SK-N-SH (cell line): Measurements from ENCODE around the gene LARGE1. TPM values are rescaled to one million over a fixed set of nuclear protein-coding genes. Genes with fewer than 3 reads are reported as not detected.

Source experiments
- CTCF ChIA-PET: fragments of 300-600, 350-600 bp; formaldehyde crosslinking; extraction: SDS; loops from one replicate; lab custom pipeline; 2021; lab: Yijun Ruan, JAX
- POLR2A ChIA-PET: fragments of 350-600 bp; sonication (Branson Sonifier 250); formaldehyde crosslinking; extraction: SDS; loops from one replicate; lab custom pipeline; 2020; ENCODE audit warnings: antibody characterized with exemption, inconsistent platforms; lab: Yijun Ruan, JAX
- DNase-seq: peaks from one replicate; pipeline ENCODE4 v3.0.0; 2012
- H2AFZ ChIP-seq: fragments of 200-600 bp; sonication (generic); 2 replicates; pipeline ENCODE4 v1.8.1; 2016; ENCODE audit warnings: antibody characterized with exemption, mild to moderate bottlenecking, low read depth
- H3F3A ChIP-seq: fragments of 200-600 bp; sonication (generic); replicated peaks from 2 replicates; pipeline ENCODE3; 2016; ENCODE audit warnings: antibody characterized with exemption, mild to moderate bottlenecking; ENCODE audit not compliant: insufficient read depth
- H3K27ac ChIP-seq, 2 experiments: fragments of 200-500 bp in 1 of 2; fragments of 200-600 bp in 1 of 2; sonication (Bioruptor generic) in 1 of 2; sonication (generic), shearing (Covaris generic) in 1 of 2; 2 replicates each; pipeline versions ENCODE4 v1.5.1 to v1.6.1; 2014 to 2016; ENCODE audit warnings: low read depth in 2 of 2, inconsistent platforms in 1 of 2, low read length in 1 of 2, mild to moderate bottlenecking in 1 of 2, mixed read lengths in 1 of 2
- H3K27me3 ChIP-seq: fragments of 200-600 bp; sonication (generic), shearing (Covaris generic); 2 replicates; pipeline ENCODE4 v1.6.1; 2016; ENCODE audit warnings: mixed run types; ENCODE audit not compliant: insufficient read depth
- H3K36me3 ChIP-seq, 2 experiments: fragments of 200-500 bp in 1 of 2; fragments of 200-600 bp in 1 of 2; sonication (Bioruptor generic) in 1 of 2; sonication (generic) in 1 of 2; replicated peaks in 1 of 2; 2 replicates each; pipeline versions ENCODE3 to v1.5.1; 2014 to 2016; ENCODE audit warnings: low read length in 1 of 2, mild to moderate bottlenecking in 1 of 2; ENCODE audit not compliant: insufficient read depth in 2 of 2, control insufficient read depth in 1 of 2
- H3K4me1 ChIP-seq, 2 experiments: fragments of 200-500 bp in 1 of 2; fragments of 200-600 bp in 1 of 2; sonication (Bioruptor generic) in 1 of 2; sonication (generic), shearing (Covaris generic) in 1 of 2; 2 replicates each; pipeline versions ENCODE4 v1.5.1 to v1.6.1; 2014 to 2016; ENCODE audit warnings: low read depth in 1 of 2, low read length in 1 of 2, mixed run types in 1 of 2; ENCODE audit not compliant: insufficient read depth in 2 of 2, control insufficient read depth in 1 of 2
- H3K4me2 ChIP-seq: fragments of 200-600 bp; sonication (generic), shearing (Covaris generic); 2 replicates; pipeline ENCODE4 v1.6.1; 2017; ENCODE audit warnings: mixed run types
- H3K4me3 ChIP-seq, 2 experiments: fragments of 200-500 bp in 1 of 2; fragments of 200-600 bp in 1 of 2; sonication (Bioruptor generic) in 1 of 2; sonication (generic), shearing (Covaris generic) in 1 of 2; 2 replicates each; pipeline versions ENCODE4 v1.5.1 to v1.8.1; 2014 to 2016; ENCODE audit warnings: low read depth in 2 of 2, inconsistent platforms in 1 of 2, low read length in 1 of 2, mild to moderate bottlenecking in 1 of 2, mixed read lengths in 1 of 2, moderate library complexity in 1 of 2
- H3K79me2 ChIP-seq: fragments of 200-600 bp; sonication (generic); 2 replicates; pipeline ENCODE4 v1.8.1; 2017; ENCODE audit warnings: mild to moderate bottlenecking; ENCODE audit not compliant: insufficient read depth
- H3K9ac ChIP-seq: fragments of 200-600 bp; sonication (generic); 2 replicates; pipeline ENCODE4 v1.6.1; 2017; ENCODE audit warnings: mixed run types
- H3K9me2 ChIP-seq: fragments of 200-600 bp; sonication (generic); 2 replicates; pipeline ENCODE4 v1.6.1; 2017; ENCODE audit warnings: mixed run types
- H3K9me3 ChIP-seq: fragments of 200-600 bp; sonication (generic); 2 replicates; pipeline ENCODE4 v1.6.1; 2017; ENCODE audit warnings: mixed run types, mild to moderate bottlenecking, moderate library complexity
- H4K20me1 ChIP-seq: fragments of 200-600 bp; sonication (generic); 2 replicates; pipeline ENCODE4 v1.6.1; 2017; ENCODE audit warnings: mild to moderate bottlenecking, mixed run types; ENCODE audit not compliant: insufficient read depth
- CTCF ChIP-seq: fragments of 200-600 bp; sonication (generic); IDR thresholded peaks from 2 replicates; pipeline ENCODE4 v1.6.1; 2017; ENCODE audit warnings: antibody characterized with exemption, mild to moderate bottlenecking, moderate library complexity
- EP300 ChIP-seq, 2 experiments: IDR thresholded peaks; 2 replicates each; pipeline versions ENCODE4 v1.4.0 to v1.6.1; 2012; ENCODE audit warnings: borderline replicate concordance in 1 of 2, low read depth in 1 of 2, low read length in 1 of 2
- FOXJ3 ChIP-seq: sonication (generic); formaldehyde crosslinking; IDR thresholded peaks from 2 replicates; pipeline ENCODE4 v1.5.1; 2020; ENCODE audit warnings: mild to moderate bottlenecking, missing genetic modification reagents
- FOXM1 ChIP-seq: IDR thresholded peaks from 2 replicates; pipeline ENCODE4 v1.4.0; 2012; ENCODE audit warnings: low read depth, mild to moderate bottlenecking
- GABPA ChIP-seq: IDR thresholded peaks from 2 replicates; pipeline ENCODE4 v1.4.0; 2012; ENCODE audit warnings: low read depth, mild to moderate bottlenecking
- GATA2 ChIP-seq: sonication (generic); formaldehyde crosslinking; IDR thresholded peaks from 2 replicates; pipeline ENCODE4 v1.5.0; 2020; ENCODE audit warnings: mild to moderate bottlenecking, missing genetic modification reagents
- IRF3 ChIP-seq: fragments of 150-350 bp; IDR thresholded peaks from 2 replicates; pipeline ENCODE4 v1.6.1; 2016; ENCODE audit warnings: mild to moderate bottlenecking, low read depth, low read length
- JUND ChIP-seq: IDR thresholded peaks from 2 replicates; pipeline ENCODE4 v1.4.0; 2012
- MAX ChIP-seq: IDR thresholded peaks from 2 replicates; pipeline ENCODE4 v1.4.0; 2012; ENCODE audit warnings: low read depth
- MEF2A ChIP-seq: IDR thresholded peaks from 2 replicates; pipeline ENCODE4 v1.4.0; 2012; ENCODE audit warnings: low read depth, borderline replicate concordance
- MXI1 ChIP-seq: IDR thresholded peaks from 2 replicates; pipeline ENCODE4 v1.6.1; 2012; ENCODE audit warnings: mild to moderate bottlenecking, low read depth, low read length, improper control_type of control experiment
- NRF1 ChIP-seq: IDR thresholded peaks from 2 replicates; pipeline ENCODE4 v1.6.1; 2012; ENCODE audit warnings: low read depth, mild to moderate bottlenecking, low read length
- RAD21 ChIP-seq: IDR thresholded peaks from 2 replicates; pipeline ENCODE4 v1.6.1; 2012; ENCODE audit warnings: mild to moderate bottlenecking, low read length
- RXRA ChIP-seq: IDR thresholded peaks from 2 replicates; pipeline ENCODE4 v1.4.0; 2012; ENCODE audit warnings: low read depth, mild to moderate bottlenecking, borderline replicate concordance
- SIN3A ChIP-seq: IDR thresholded peaks from 2 replicates; pipeline ENCODE4 v1.6.1; 2012; ENCODE audit warnings: low read depth, mild to moderate bottlenecking, low read length, moderate library complexity, borderline replicate concordance
- SMC3 ChIP-seq: IDR thresholded peaks from 2 replicates; pipeline ENCODE4 v1.6.1; 2012; ENCODE audit warnings: low read depth, low read length, improper control_type of control experiment
- TAF1 ChIP-seq: IDR thresholded peaks from 2 replicates; pipeline ENCODE4 v1.6.1; 2012; ENCODE audit warnings: low read depth, mild to moderate bottlenecking, low read length, moderate library complexity, borderline replicate concordance
- ZBTB33 ChIP-seq: IDR thresholded peaks from 2 replicates; pipeline ENCODE4 v1.4.0; 2012; ENCODE audit warnings: low read depth, borderline replicate concordance
- WGBS: methylation state at CpG from one replicate; pipeline ENCODE4 v1.1.6; 2017; ENCODE audit warnings: low lambda C conversion rate; 5-methylcytosine and 5-hydroxymethylcytosine counted together
- polyA plus RNA-seq, 3 experiments: library from polyadenylated mRNA; depleted of rRNA; stranded (reverse); fragments of >200 nt; gene quantifications; 2 replicates each; pipeline ENCODE4 v1.2.3, GENCODE V29; 2012
- TF ChIP-seq, protein P1 (sequence below): IDR thresholded peaks from 2 replicates; pipeline ENCODE4 v1.4.0; 2012; ENCODE audit warnings: low read depth, borderline replicate concordance

LARGE1 gene
- polyA plus RNA-seq, 1 of the 3 experiments (the other 2 are of a cell fraction): 1.1 TPM

GRCh38 chr22:33887173-33887572 is 33.1 kb downstream of the LARGE1 start:
- POLR2A ChIA-PET: no interaction called here
- Histone ChIP-seq H3K9me2 (no peaks in the 10 kb centered on the region), H3K9ac (no peak overlapping the region), H3K27ac (no peak overlapping the region), H4K20me1 (no peaks in the 10 kb centered on the region), H3K9me3 (no peaks in the 10 kb centered on the region)
- CTCF ChIA-PET: no interaction called here
- TF ChIP-seq JUND (no peak), FOXJ3 (CRISPR knock-in tag) (no peak), TAF1 (no peak), SIN3A (no peak), IRF3 (no peak), ZBTB33 (no peak), CTCF (no peak), GABPA (no peak), SMC3 (no peak), FOXM1 (no peak), MEF2A (no peak)
- TF ChIP-seq, protein P1, sequence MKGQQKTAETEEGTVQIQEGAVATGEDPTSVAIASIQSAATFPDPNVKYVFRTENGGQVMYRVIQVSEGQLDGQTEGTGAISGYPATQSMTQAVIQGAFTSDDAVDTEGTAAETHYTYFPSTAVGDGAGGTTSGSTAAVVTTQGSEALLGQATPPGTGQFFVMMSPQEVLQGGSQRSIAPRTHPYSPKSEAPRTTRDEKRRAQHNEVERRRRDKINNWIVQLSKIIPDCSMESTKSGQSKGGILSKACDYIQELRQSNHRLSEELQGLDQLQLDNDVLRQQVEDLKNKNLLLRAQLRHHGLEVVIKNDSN: no peak
- TF ChIP-seq, all 33 proteins: peak for 0
- no peaks in the 10 kb centered on the region for H3F3A ChIP-seq
- no peaks in the 10 kb centered on the region for H3K27me3 ChIP-seq
- no peaks in the 10 kb centered on the region for H3K36me3 ChIP-seq
- 84% methylated on average over 13 of the region's 13 CpGs for WGBS
- no peak overlapping the region for H3K4me2 ChIP-seq
- DNase-seq: no peak
- H2AFZ ChIP-seq: no peak overlapping the region
- no peaks in the 10 kb centered on the region; the same call in 1 of the 2 replicates for H3K79me2 ChIP-seq
- H3K4me1 ChIP-seq: no peaks in the 10 kb centered on the region
- H3K4me3 ChIP-seq: no peak overlapping the region

DNA sequence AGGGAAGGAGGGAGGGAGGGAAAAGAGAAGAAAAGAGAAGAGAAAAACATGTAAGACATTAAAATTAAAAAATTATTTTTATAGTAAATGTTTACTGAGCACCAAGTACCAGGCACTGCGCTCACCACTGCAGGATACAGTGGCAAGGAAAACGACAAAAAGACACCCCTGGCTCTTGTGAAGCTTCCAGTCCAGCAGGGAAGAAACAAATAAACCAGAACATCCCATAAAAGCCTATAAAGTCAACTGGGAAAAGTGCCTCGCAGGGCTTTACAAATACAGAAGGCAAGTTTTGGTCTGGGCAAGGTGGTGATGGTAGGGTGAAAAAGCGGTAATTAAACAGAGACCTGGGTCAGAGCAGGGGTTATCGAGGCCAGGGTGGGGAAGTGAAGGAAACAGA is 33.6 kb downstream of the LARGE1 start:
- no peaks in the 10 kb centered on the region for H3K9me3 ChIP-seq
- CTCF ChIA-PET: no interaction called here
- H3K79me2 ChIP-seq: no peaks in the 10 kb centered on the region; the same call in 1 of the 2 replicates
- no peaks in the 10 kb centered on the region; a peak in 1 of 4 replicates for H3K4me1 ChIP-seq
- H3K27me3 ChIP-seq: no peaks in the 10 kb centered on the region
- no peaks in the 10 kb centered on the region for H4K20me1 ChIP-seq
- H3K4me3 ChIP-seq: no peak overlapping the region
- no peaks in the 10 kb centered on the region for H3K9me2 ChIP-seq
- H3F3A ChIP-seq: no peaks in the 10 kb centered on the region
- H3K4me2 ChIP-seq: no peak overlapping the region
- POLR2A ChIA-PET: no interaction called here
- H3K9ac ChIP-seq: no peak overlapping the region
- 63% methylated on average over 5 of the region's 5 CpGs for WGBS
- H2AFZ ChIP-seq: no peak overlapping the region
- DNase-seq: no peak
- H3K36me3 ChIP-seq: no peaks in the 10 kb centered on the region
- H3K27ac ChIP-seq: no peak overlapping the region
- TF ChIP-seq MXI1 (no peak), EP300 (IDR thresholded peaks at IDR 0.05; ENCODE audit: borderline replicate concordance in 1 of 2, low read depth in 1 of 2, low read length in 1 of 2) (no peak), JUND (no peak), CTCF (no peak), MAX (no peak), IRF3 (no peak), NRF1 (no peak), RXRA (no peak), SIN3A (no peak), GATA2 (CRISPR knock-in tag) (no peak), RAD21 (no peak)
